ENCODE data around the gene DLX3. TPM values are rescaled to one million over a fixed set of nuclear protein-coding genes. Genes with fewer than 3 reads are reported as not detected.

The DLX3 gene
- total RNA-seq, 1 experiment from 2014 or later: 0.18 TPM

GRCh38 chr17:49964303-49964768 is 30.7 kb downstream of the DLX3 start:
- H3K27me3 ChIP-seq (ENCODE audit: low read length): peaks cover 48% of the 10 kb centered on the region
- H4K20me1 ChIP-seq (ENCODE audit: low read length): no peaks in the 10 kb centered on the region
- no TSS peak for BruUV-seq (replicated peaks)
- no peaks in the 10 kb centered on the region for H3K36me3 ChIP-seq (ENCODE audit: low read depth, low read length)
- intact Hi-C loops (cut with micrococcal nuclease): no loop called here
- H3K4me2 ChIP-seq (ENCODE audit: low read length): no peak overlapping the region
- ATAC-seq (no peak), DNase-seq (no peak)
- H2AFZ ChIP-seq (ENCODE audit: low read length): no peak overlapping the region
- H3K79me2 ChIP-seq (ENCODE audit: low read length): no peaks in the 10 kb centered on the region
- ChIA-PET POLR2A (ENCODE audit: unreplicated experiment) (no interaction called here), CTCF (no interaction called here)
- H3K9me2 ChIP-seq (replicated peaks; ENCODE audit: low read length): no peaks in the 10 kb centered on the region
- H3K9ac ChIP-seq (ENCODE audit: low read length): no peak overlapping the region
- H3K4me1 ChIP-seq (ENCODE audit: insufficient read depth, low read length): peaks cover under 1% of the 10 kb centered on the region; the same call in 1 of the 2 replicates
- no peaks in the 10 kb centered on the region for H3F3A ChIP-seq (ENCODE audit: low read length, unreplicated experiment)
- no peak overlapping the region for H3K27ac ChIP-seq (ENCODE audit: low read length)
- H3K4me3 ChIP-seq (ENCODE audit: low read length): no peak overlapping the region
- TF ChIP-seq EZH2phosphoT487 (IDR thresholded peaks at IDR 0.05; ENCODE audit: borderline replicate concordance, low read length): no peak
- no peak for TF ChIP-seq EZH2 (IDR thresholded peaks at IDR 0.05; ENCODE audit: low read length, unreplicated experiment)
- TF ChIP-seq CTCF (conservative IDR thresholded peaks at IDR 0.05; ENCODE audit: low read depth, low read length): no peak
- H3K9me3 ChIP-seq (ENCODE audit: low read length): no peaks in the 10 kb centered on the region

GRCh38 chr17:49963626-49964302 is 31.3 kb downstream of the DLX3 start:
- no peaks in the 10 kb centered on the region for H3F3A ChIP-seq (ENCODE audit: low read length, unreplicated experiment)
- no peak overlapping the region for H2AFZ ChIP-seq (ENCODE audit: low read length)
- no peak overlapping the region for H3K27ac ChIP-seq (ENCODE audit: low read length)
- H4K20me1 ChIP-seq (ENCODE audit: low read length): no peaks in the 10 kb centered on the region
- no peak overlapping the region for H3K9ac ChIP-seq (ENCODE audit: low read length)
- H3K36me3 ChIP-seq (ENCODE audit: low read depth, low read length): no peaks in the 10 kb centered on the region
- DNase-seq (no peak), ATAC-seq (no peak)
- TF ChIP-seq CTCF (conservative IDR thresholded peaks at IDR 0.05; ENCODE audit: low read depth, low read length): no peak
- TF ChIP-seq EZH2phosphoT487 (IDR thresholded peaks at IDR 0.05; ENCODE audit: borderline replicate concordance, low read length): no peak
- no peak overlapping the region for H3K4me2 ChIP-seq (ENCODE audit: low read length)
- ChIA-PET POLR2A (ENCODE audit: unreplicated experiment) (no interaction called here), CTCF (no interaction called here)
- no peak overlapping the region for H3K4me3 ChIP-seq (ENCODE audit: low read length)
- H3K4me1 ChIP-seq (ENCODE audit: insufficient read depth, low read length): peaks cover 6% of the 10 kb centered on the region
- intact Hi-C loops (cut with micrococcal nuclease): no loop called here
- peaks cover 45% of the 10 kb centered on the region for H3K27me3 ChIP-seq (ENCODE audit: low read length)
- H3K9me3 ChIP-seq (ENCODE audit: low read length): no peaks in the 10 kb centered on the region
- BruUV-seq (replicated peaks): no TSS peak
- H3K79me2 ChIP-seq (ENCODE audit: low read length): no peaks in the 10 kb centered on the region
- no peaks in the 10 kb centered on the region for H3K9me2 ChIP-seq (replicated peaks; ENCODE audit: low read length)

GRCh38 chr17:49963309-49963625 is 31.8 kb downstream of the DLX3 start:
- no peak for DNase-seq
- no peaks in the 10 kb centered on the region for H3F3A ChIP-seq (ENCODE audit: low read length, unreplicated experiment)
- no peaks in the 10 kb centered on the region for H3K9me3 ChIP-seq (ENCODE audit: low read length)
- no peaks in the 10 kb centered on the region for H3K9me2 ChIP-seq (replicated peaks; ENCODE audit: low read length)
- no peaks in the 10 kb centered on the region for H3K79me2 ChIP-seq (ENCODE audit: low read length)
- no peaks in the 10 kb centered on the region for H3K36me3 ChIP-seq (ENCODE audit: low read depth, low read length)
- ATAC-seq: no peak
- H3K27ac ChIP-seq (ENCODE audit: low read length): no peak overlapping the region
- no peaks in the 10 kb centered on the region for H4K20me1 ChIP-seq (ENCODE audit: low read length)
- H3K4me3 ChIP-seq (ENCODE audit: low read length): no peak overlapping the region
- H3K4me2 ChIP-seq (ENCODE audit: low read length): no peak overlapping the region
- ChIA-PET POLR2A (ENCODE audit: unreplicated experiment) (no interaction called here), CTCF (no interaction called here)
- no peak overlapping the region for H2AFZ ChIP-seq (ENCODE audit: low read length)
- BruUV-seq (replicated peaks): no TSS peak
- peaks cover 45% of the 10 kb centered on the region for H3K27me3 ChIP-seq (ENCODE audit: low read length)
- H3K4me1 ChIP-seq (ENCODE audit: insufficient read depth, low read length): peaks cover 9% of the 10 kb centered on the region
- no peak overlapping the region for H3K9ac ChIP-seq (ENCODE audit: low read length)
- intact Hi-C loops (cut with micrococcal nuclease): no loop called here
- no peak for TF ChIP-seq CTCF (conservative IDR thresholded peaks at IDR 0.05; ENCODE audit: low read depth, low read length)
- TF ChIP-seq EZH2phosphoT487 (IDR thresholded peaks at IDR 0.05; ENCODE audit: borderline replicate concordance, low read length): no peak
- no peak for TF ChIP-seq EZH2 (IDR thresholded peaks at IDR 0.05; ENCODE audit: low read length, unreplicated experiment)
